Heart left ventricle (tissue), 13 donors: ENCODE data around the gene TYMP.

Source experiments
- POLR2A ChIP-seq, 2 donors: fragments of 450-650 bp; IDR thresholded peaks; one replicate each; pipeline ENCODE4 v1.6.1; 2017; ENCODE audit warnings: antibody characterized with exemption in 2 of 2, mild to moderate bottlenecking in 2 of 2, moderate library complexity in 2 of 2
- TF ChIP-seq, protein P1 (sequence below), 12 donors: fragments of 200-600 bp; sonication (generic) in 4 of 12; IDR thresholded peaks; one replicate each; pipeline versions ENCODE4 v1.5.0 to v1.8.0; 2018 to 2022; ENCODE audit warnings: antibody characterized with exemption in 12 of 12, mild to moderate bottlenecking in 5 of 12
- donor health status: ischemic (EF 13 %, LVEDD 7.1; RV severe dilation, severe dysfunction).
- donor health status: DM: no; HTN: yes; CAD: no.
- donor health status: DM: no; HTN: no; CAD: no.
- donor health status: ischemic (EF 25% LVEDD 6.9; RV normal size, moderate dysfunction).
- donor health status: ischemic (EF 25% LVEDD 5.7; RV mildly dilated, moderate dysfunction).
- donor health status: ischemic (EF 35%, LVEDD 5.7; RV mildly dilated, moderate dysfunction).
- donor health status: nonischemic (EF 11% LVEDD 7.7; RV severe dilation, severe dysfunction).
- donor health status: DM: yes; HTN: yes; CAD: no.
- donor health status: PGD.
- donor health status: ischemic (EF 29% LVEDD 5.4; RV normal size, mild dysfunction).
- donor health status: nonischemic (EF 23%, LVEDD 6.1; RV moderate dilation, normal function).

- TF ChIP-seq, protein P1, sequence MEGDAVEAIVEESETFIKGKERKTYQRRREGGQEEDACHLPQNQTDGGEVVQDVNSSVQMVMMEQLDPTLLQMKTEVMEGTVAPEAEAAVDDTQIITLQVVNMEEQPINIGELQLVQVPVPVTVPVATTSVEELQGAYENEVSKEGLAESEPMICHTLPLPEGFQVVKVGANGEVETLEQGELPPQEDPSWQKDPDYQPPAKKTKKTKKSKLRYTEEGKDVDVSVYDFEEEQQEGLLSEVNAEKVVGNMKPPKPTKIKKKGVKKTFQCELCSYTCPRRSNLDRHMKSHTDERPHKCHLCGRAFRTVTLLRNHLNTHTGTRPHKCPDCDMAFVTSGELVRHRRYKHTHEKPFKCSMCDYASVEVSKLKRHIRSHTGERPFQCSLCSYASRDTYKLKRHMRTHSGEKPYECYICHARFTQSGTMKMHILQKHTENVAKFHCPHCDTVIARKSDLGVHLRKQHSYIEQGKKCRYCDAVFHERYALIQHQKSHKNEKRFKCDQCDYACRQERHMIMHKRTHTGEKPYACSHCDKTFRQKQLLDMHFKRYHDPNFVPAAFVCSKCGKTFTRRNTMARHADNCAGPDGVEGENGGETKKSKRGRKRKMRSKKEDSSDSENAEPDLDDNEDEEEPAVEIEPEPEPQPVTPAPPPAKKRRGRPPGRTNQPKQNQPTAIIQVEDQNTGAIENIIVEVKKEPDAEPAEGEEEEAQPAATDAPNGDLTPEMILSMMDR (IDR thresholded peaks at IDR 0.05): no peak
- TF ChIP-seq POLR2A (IDR thresholded peaks at IDR 0.05): no peak
Observed at GRCh38 chr22:50519151-50519550, 10.7 kb downstream of the TYMP start.
